Measurements from ENCODE around the gene DGKD.

Gene DGKD

DNA sequence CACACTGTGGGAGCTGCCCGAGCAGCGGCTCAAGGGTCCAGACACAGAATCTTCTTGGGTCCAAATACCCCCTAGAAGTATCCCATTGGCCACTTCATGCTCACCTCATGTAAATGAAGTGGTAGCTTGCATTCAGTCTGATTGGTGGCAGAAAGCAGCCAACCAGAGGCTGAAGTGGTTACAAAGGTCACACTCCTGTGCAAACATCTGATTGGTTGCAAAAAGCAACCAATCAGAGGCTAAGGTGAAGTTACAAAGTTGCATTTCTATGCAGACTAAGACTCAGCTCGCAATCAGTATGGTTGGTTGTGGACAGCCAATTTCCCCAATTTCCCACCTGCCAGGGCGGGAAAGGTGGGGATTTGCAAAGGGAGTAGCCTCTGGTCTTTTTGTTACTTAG lies 94.3 kb downstream of the DGKD start:
- DNase-seq, result no peak

DNA sequence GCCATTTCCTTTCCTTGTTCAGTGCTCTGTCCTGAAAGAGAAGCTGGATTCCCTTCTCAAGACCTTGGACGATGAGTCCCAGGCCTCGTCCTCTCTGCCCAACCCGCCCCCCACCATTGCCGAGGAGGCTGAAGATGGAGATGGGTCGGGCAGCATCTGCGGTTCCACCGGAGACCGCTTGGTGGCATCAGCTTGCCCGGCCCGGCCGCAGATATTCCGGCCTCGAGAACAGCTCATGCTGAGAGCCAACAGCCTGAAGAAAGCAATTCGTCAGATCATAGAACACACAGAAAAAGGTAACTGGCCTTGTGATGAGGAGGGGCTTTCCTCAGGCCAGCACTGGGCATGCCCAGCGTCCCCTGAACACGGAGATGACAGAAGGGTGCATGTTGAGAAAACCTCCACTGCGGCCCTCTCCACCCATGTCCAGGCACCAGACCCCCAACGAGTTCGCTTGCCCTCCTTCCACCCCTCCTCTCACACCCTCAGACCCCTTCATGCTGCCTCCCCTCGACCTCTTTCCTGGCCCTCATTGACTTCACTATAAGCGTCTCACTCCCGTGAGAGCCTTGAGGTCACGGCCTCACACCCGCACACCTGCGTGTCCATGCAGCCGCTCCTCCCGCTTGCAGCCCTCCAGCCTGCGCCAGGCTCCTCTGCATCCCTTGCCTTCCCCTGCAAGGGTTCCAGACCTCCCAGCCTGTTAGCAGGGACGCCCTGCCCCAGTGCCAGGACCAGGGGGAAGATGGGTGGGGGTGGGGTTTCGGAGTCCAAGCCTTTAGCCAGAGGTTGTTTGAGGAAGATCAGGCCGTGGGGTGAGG lies 95.0 kb downstream of the DGKD start:
- DNase-seq, result no peak

- no peak for DNase-seq
Measured at GRCh38 chr2:233449921-233450863, 95.9 kb downstream of the DGKD start.

GRCh38 chr2:233450864-233451575 lies 96.7 kb downstream of the DGKD start:
- no peak for DNase-seq

- DNase-seq, result no peak
Measured at GRCh38 chr2:233451950-233452349, 97.7 kb downstream of the DGKD start.

DNA sequence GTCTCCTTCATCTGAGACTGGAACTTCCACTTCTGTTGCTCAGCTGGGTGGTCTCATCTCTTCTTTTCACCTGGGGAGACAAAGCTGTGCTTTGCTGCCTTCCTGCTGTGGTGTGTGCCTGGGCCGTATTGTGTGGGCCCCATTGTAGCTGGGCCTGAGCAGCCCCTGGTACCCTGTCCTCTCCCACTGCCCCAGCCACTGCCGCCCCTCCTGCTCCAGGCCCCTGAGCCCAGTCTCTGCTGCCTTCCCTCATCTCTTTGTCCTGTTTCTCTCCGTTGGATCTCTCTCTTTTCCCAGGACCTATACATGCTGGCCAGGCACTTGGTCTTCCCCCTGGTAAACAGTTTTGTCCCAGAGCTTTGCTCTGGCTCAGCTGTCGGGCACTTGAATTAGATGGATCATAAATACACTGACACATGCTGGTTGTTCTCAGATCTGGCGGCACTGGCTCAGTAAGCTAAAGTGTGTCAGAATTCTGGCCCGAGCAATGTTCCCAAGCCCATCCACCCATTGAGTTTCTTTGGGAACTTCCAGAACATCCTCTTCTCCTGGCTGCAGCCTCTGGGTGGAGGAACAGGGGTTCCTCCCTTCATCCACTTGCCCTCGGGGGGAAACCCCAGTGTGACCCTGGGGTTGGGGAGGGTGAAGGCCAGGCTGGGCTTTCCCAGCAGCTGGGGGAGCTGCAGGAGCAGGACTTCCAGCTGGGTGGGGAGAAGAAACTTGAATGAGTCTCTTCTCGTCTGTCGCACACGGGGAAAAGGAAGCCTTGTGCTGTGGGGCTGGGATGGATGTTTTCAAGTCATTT lies 99.0 kb downstream of the DGKD start:
- DNase-seq, result no peak

- no peak for DNase-seq
Measured at GRCh38 chr2:233453916-233454315, 99.6 kb downstream of the DGKD start.

- no peak for DNase-seq
Measured at GRCh38 chr2:233455006-233455405, 100.7 kb downstream of the DGKD start.

DNA sequence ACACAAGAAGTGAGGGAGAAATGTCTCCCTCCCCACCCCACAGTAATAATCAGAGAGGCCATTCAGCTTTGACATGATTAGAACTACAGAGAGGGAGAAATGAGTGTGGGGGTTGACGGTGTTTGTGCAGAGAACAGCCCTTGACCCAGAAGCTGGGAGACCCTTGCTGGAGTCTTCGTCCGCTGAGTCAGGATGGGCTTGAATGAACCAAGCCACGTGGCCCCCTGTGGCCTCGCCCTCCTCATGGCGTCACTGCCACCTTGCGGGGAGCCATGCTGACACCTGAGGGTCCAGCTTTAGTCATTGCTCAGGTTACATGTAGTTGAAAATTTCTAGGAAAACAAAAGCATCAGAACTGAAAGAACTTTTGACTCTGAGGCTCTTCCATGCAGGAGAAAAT lies 101.2 kb downstream of the DGKD start:
- DNase-seq, result no peak

DNA sequence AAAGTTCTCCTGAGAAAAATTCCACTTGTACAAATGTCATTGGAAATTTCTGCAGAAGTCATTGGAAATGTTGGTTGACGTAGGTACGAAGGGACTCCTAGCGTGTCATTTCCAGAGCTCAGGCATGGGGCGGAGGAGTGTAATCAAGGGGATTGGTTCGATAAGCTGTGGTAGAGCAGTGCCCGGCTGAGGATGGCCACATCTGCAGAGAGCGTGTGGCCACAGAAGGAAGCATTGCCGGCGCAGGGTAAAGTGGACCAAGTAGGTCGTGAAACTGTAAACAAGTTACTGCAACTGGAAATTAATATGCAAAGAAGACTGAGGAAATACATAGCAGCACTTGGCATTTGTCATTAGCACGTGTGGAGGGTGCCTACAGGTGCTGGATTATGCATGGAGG lies 101.8 kb downstream of the DGKD start:
- no peak for DNase-seq

GRCh38 chr2:233456934-233457333 lies 102.6 kb downstream of the DGKD start:
- no peak for DNase-seq

GRCh38 chr2:233457356-233457755 lies 103.1 kb downstream of the DGKD start:
- no peak for DNase-seq

GRCh38 chr2:233458031-233458610 lies 103.8 kb downstream of the DGKD start:
- no peak for DNase-seq

- no peak for DNase-seq
Measured at GRCh38 chr2:233458826-233459225, 104.5 kb downstream of the DGKD start.

GRCh38 chr2:233459426-233459825 lies 105.1 kb downstream of the DGKD start:
- no peak for DNase-seq

GRCh38 chr2:233460726-233461441 lies 106.6 kb downstream of the DGKD start:
- DNase-seq, result no peak

DNA sequence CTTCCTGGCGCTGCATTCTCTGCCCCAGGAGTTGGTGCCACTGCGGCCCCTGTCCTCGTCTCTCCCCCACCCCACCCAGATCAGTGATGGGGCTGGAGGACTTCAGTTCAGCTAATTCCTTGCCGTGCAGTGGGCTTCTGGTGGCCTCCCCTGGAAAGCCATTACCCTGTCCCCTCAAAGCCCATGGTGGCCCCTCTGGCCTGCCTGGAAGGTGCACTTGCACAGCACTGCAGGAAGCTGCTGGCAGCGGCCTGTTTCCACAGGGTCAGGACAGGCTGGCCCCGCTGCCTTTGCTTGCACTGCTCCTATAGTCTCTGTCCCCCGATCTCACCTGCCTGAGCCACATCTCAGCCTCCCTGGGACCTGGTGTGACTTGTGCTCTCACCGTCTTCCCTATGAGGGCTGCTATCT lies 107.2 kb downstream of the DGKD start:
- no peak for DNase-seq

DNA sequence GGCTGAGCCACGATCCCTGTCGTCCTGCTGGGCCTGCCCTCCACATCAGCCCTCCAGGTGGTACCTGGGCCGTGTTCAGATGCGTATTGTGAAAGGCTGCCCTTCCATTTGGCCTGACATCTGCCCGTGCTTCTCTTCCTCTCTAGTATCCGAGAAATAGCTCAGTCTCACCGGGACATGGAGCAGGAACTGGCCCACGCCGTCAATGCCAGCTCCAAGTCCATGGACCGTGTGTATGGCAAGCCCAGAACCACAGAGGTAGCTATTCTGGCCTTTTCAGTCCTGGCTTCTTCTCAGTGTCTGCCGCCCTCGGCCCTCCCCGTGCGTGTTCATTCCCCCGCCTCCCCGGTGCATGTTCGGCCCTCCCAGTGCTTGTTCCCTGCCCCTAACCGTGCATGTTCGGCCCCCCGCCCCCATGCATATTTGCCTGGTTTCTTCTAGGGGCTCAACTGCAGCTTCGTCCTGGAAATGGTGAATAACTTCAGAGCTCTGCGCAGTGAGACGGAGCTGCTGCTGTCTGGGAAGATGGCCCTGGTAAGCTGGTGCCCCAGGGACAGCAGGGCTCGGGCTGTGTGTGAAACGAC lies 108.0 kb downstream of the DGKD start:
- DNase-seq, result no peak

- no peak for DNase-seq
Measured at GRCh38 chr2:233462826-233463470, 108.7 kb downstream of the DGKD start.

DNA sequence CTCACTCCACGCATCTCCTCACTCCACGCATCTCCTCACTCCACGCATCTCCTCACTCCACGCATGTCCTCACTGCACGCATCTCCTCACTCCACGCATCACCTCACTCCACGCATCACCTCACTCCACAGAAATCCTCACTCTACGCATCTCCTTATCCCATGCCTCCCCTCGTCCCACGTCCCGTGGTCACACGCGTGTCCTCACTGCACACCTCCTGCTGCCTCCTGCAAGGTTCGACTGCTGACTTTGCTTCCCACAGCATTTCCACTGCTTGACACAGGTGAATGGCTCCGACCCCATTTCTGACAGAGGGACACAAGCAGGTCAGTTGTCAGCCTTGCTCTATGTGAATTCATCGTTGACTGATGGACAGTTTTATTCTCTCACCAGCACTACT lies 109.3 kb downstream of the DGKD start:
- no peak for DNase-seq
